Measurements from ENCODE around the gene FARS2. TPM values are rescaled to one million over a fixed set of nuclear protein-coding genes. Genes with fewer than 3 reads are reported as not detected.
"Not testable (repeated sequence)": the region's sequence is repeated elsewhere in the genome, so short reads cannot be mapped to it uniquely, and the experiment has no call there.

Gene FARS2
- total and polyA plus RNA-seq, 10 donors: 9.0 to 27.4 (median 19.8) TPM

GRCh38 chr6:5681480-5681879, 420.2 kb downstream of the FARS2 start:
- H3K4me1 ChIP-seq: peaks cover 6 to 37% (median 28%) of the 10 kb centered on the region in 6 donors
- peaks cover 0 to 9% (median 1%) of the 10 kb centered on the region in 8 donors for H3K9me3 ChIP-seq
- H3K36me3 ChIP-seq: peaks cover 0 to 9% (median 0%) of the 10 kb centered on the region in 6 donors
- no peak for DNase-seq
- H3K27me3 ChIP-seq (replicated peaks in 1 of 7): no peaks in the 10 kb centered on the region
- intact Hi-C loops (cut with DNase I; ENCODE audit: low total_unique reads): no loop called here
- H3K4me3 ChIP-seq: no peak overlapping the region
- peak overlapping the region in 6 of 8 donors; percentile 20 to 73 (median 61) for H3K27ac ChIP-seq
- TF ChIP-seq POLR2AphosphoS5 (IDR thresholded peaks at IDR 0.05) (no peak), POLR2A (IDR thresholded peaks at IDR 0.05) (no peak), CTCF (IDR thresholded peaks at IDR 0.05 in 8 of 11, conservative IDR thresholded peaks at IDR 0.05 in 3 of 11) (no peak)
- 42 to 61% (median 54%) methylated on average over 4 of the region's 4 CpGs for WGBS, 5 donors

DNA sequence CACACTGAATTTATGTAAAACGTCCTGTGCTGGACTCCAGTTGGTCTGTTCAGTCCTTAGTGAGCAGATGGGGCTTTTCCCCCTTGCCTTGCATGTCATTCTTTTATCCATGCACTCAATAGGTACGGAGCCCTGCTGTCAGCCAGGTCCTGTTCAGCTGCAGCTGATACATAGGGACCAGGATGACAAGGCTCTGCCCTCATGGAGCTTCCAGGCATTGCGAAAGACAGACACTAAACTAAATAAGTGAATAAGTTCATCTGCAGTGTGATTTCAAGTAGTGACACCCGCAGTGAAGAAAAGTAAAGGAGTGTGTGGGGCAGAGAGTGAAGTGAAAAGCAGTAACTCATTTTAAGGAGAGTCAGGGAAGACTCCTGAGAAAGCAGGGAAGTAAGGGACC, 421.2 kb downstream of the FARS2 start:
- Histone ChIP-seq H3K4me3 (no peak overlapping the region), H3K36me3 (peaks cover 0 to 9% (median 0%) of the 10 kb centered on the region in 6 donors), H3K27me3 (replicated peaks in 1 of 7) (no peaks in the 10 kb centered on the region), H3K9me3 (peaks cover 0 to 9% (median 2%) of the 10 kb centered on the region in 8 donors), H3K4me1 (peaks cover 6 to 37% (median 28%) of the 10 kb centered on the region in 6 donors), H3K27ac (no peak overlapping the region)
- TF ChIP-seq POLR2AphosphoS5 (IDR thresholded peaks at IDR 0.05) (no peak), CTCF (IDR thresholded peaks at IDR 0.05 in 8 of 11, conservative IDR thresholded peaks at IDR 0.05 in 3 of 11) (no peak), POLR2A (IDR thresholded peaks at IDR 0.05) (no peak)
- 93 to 98% (median 96%) methylated on average over 4 of the region's 4 CpGs for WGBS, 5 donors
- intact Hi-C loops (cut with DNase I; ENCODE audit: low total_unique reads): no loop called here
- DNase-seq: no peak

GRCh38 chr6:5683747-5684146, 422.4 kb downstream of the FARS2 start:
- WGBS, 5 donors: 73 to 86% (median 77%) methylated on average over 5 of the region's 5 CpGs
- H3K9me3 ChIP-seq; H3K27ac ChIP-seq; H3K27me3 ChIP-seq (replicated peaks in 1 of 7); H3K36me3 ChIP-seq; H3K4me3 ChIP-seq; intact Hi-C loops (cut with DNase I; ENCODE audit: low total_unique reads); DNase-seq: not testable (repeated sequence)
- H3K4me1 ChIP-seq: peaks cover 6 to 36% (median 27%) of the 10 kb centered on the region in 6 donors

DNA sequence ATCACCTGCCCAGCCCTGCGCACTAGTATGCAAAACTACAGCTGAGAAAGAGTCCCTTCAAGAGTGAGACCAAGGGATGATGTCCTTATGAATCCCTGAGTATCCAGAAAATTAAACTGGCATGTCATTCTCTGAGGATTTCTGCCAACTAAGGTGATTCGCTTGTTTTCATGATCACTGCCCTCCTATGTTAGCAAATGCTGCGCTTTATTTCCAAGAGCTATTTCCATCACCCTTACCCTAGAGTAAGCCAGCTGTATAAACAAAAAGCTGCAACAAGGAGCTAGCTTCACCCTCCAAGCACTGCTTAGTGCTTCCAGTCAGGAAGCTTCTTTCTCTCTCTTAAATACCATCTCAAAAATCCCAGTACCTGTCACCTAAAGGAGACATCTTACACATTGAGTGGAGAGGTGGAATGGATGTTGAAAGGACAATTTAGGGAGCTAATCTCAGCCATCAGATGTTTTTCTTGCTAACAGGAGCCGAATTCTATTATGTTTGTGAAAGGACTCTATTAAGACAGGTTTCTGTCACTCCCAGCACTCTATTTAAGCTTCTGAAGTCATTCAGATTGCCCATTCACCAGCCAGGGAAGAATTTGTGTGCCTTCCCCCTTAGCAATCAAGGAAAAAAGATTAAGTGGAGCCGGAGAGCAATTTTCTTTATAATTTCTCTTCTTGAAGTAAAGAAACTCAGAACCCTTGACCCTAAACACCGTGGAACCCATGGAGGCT, 423.2 kb downstream of the FARS2 start:
- no peak overlapping the region for H3K27ac ChIP-seq
- H3K27me3 ChIP-seq (replicated peaks in 1 of 7): no peaks in the 10 kb centered on the region
- peaks cover 0 to 9% (median 0%) of the 10 kb centered on the region in 6 donors for H3K36me3 ChIP-seq
- no peak overlapping the region for H3K4me3 ChIP-seq
- H3K4me1 ChIP-seq: peaks cover 3 to 29% (median 20%) of the 10 kb centered on the region in 6 donors
- TF ChIP-seq POLR2A (IDR thresholded peaks at IDR 0.05): no peak
- no peak for TF ChIP-seq CTCF (IDR thresholded peaks at IDR 0.05 in 8 of 11, conservative IDR thresholded peaks at IDR 0.05 in 3 of 11)
- intact Hi-C loops (cut with DNase I; ENCODE audit: low total_unique reads): no loop called here
- DNase-seq: no peak
- peaks cover 0 to 9% (median 2%) of the 10 kb centered on the region in 8 donors for H3K9me3 ChIP-seq
- 92 to 95% (median 94%) methylated on average over 6 of the region's 6 CpGs for WGBS, 5 donors

All from spleen (tissue), 11 donors.